MM.1S (cell line): Measurements from ENCODE around the gene MEIS2.

Source experiments
- DNase-seq: peaks from one replicate; pipeline ENCODE4 v3.0.0-alpha.2; 2015
- H2AFZ ChIP-seq: fragments of 300-600 bp; sonication (generic); 2 replicates; pipeline ENCODE4 v1.6.0; 2016; ENCODE audit warnings: antibody characterized with exemption, low read length
- H3F3A ChIP-seq: fragments of 300-600 bp; sonication (generic); 2 replicates; pipeline ENCODE4 v1.6.1; 2016; ENCODE audit warnings: mild to moderate bottlenecking, antibody characterized with exemption, low read length, moderate library complexity, mixed read lengths; ENCODE audit not compliant: insufficient read depth
- H3K27ac ChIP-seq: fragments of 300-600 bp; sonication (generic); 2 replicates; pipeline ENCODE4 v1.5.1; 2016; ENCODE audit warnings: mild to moderate bottlenecking, low read length
- H3K27me3 ChIP-seq: fragments of 300-600 bp; sonication (generic); replicated peaks from 2 replicates; pipeline ENCODE4 v1.6.0; 2016; ENCODE audit warnings: low read length; ENCODE audit not compliant: insufficient read depth
- H3K36me3 ChIP-seq: fragments of 300-600 bp; sonication (generic); replicated peaks from 2 replicates; pipeline ENCODE4 v1.6.1; 2016; ENCODE audit warnings: mild to moderate bottlenecking, low read length, mixed read lengths; ENCODE audit not compliant: insufficient read depth
- H3K4me1 ChIP-seq: fragments of 300-600 bp; sonication (generic); 2 replicates; pipeline ENCODE4 v1.6.1; 2016; ENCODE audit warnings: low read length, mixed read lengths
- H3K4me2 ChIP-seq: fragments of 300-600 bp; sonication (generic); 2 replicates; pipeline ENCODE4 v1.6.0; 2016; ENCODE audit warnings: low read depth, low read length
- H3K4me3 ChIP-seq: fragments of 300-600 bp; sonication (generic); 2 replicates; pipeline ENCODE4 v1.5.1; 2016; ENCODE audit warnings: low read length, mixed read lengths
- H3K79me2 ChIP-seq: fragments of 300-600 bp; sonication (generic); 2 replicates; pipeline ENCODE4 v1.6.1; 2016; ENCODE audit warnings: mixed run types, low read length, mixed read lengths
- H3K9ac ChIP-seq: fragments of 300-600 bp; sonication (generic); 2 replicates; pipeline ENCODE4 v1.6.1; 2016; ENCODE audit warnings: low read length, mixed read lengths
- H3K9me2 ChIP-seq: fragments of 300-600 bp; sonication (generic); replicated peaks from 2 replicates; pipeline ENCODE4 v1.6.1; 2016; ENCODE audit warnings: mild to moderate bottlenecking, low read length, mixed read lengths; ENCODE audit not compliant: insufficient read depth
- H3K9me3 ChIP-seq: fragments of 300-600 bp; sonication (generic); replicated peaks from 2 replicates; pipeline ENCODE4 v1.6.1; 2016; ENCODE audit warnings: mild to moderate bottlenecking, low read length, mixed read lengths; ENCODE audit not compliant: insufficient read depth
- H4K20me1 ChIP-seq: fragments of 300-600 bp; sonication (generic); 2 replicates; pipeline ENCODE4 v1.6.1; 2016; ENCODE audit warnings: mild to moderate bottlenecking, low read length, moderate library complexity, mixed read lengths; ENCODE audit not compliant: insufficient read depth
- EZH2 ChIP-seq: fragments of 300-600 bp; sonication (generic); optimal IDR thresholded peaks from 2 replicates; pipeline ENCODE3; 2017; ENCODE audit warnings: low read depth, mild to moderate bottlenecking, antibody characterized with exemption, low read length, mixed read lengths
- EZH2phosphoT487 ChIP-seq: fragments of 300-600 bp; sonication (generic); IDR thresholded peaks from 2 replicates; pipeline ENCODE4 v1.6.1; 2018; ENCODE audit warnings: antibody characterized with exemption, low read length
- TF ChIP-seq, protein P1 (sequence below): fragments of 300-600 bp; sonication (generic); IDR thresholded peaks from 2 replicates; pipeline ENCODE4 v1.5.1; 2016; ENCODE audit warnings: antibody characterized with exemption, low read length, mixed read lengths

The MEIS2 gene

DNA sequence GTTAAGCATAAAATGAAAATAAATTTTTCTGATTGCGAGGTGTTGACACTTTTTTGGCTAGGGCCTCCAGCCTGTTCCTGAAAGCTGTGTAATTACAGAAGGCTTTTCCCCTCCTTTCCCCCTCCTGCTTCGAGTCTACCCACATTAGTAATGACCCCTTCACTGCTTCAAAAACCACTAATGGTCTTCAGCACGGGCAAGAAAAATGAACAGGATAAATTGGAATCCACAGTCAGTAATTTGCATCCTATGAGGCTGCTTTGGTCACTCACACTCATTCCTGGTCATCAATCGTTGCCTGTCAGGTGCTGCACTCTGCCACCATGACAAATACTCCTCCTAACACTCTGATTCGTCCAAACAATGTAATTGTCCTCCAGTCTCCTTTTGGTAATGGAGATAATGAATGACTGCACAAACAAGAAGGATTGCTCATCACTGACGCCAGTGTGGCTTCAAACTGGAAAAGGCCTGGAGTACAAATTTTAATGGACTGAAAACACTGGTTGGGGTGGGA, 148.6 kb downstream of the MEIS2 start:
- Histone ChIP-seq H2AFZ (no peak overlapping the region), H3K27me3 (no peaks in the 10 kb centered on the region), H3K4me2 (no peak overlapping the region), H3K79me2 (no peaks in the 10 kb centered on the region), H3K9me3 (no peaks in the 10 kb centered on the region), H3K9me2 (no peaks in the 10 kb centered on the region), H3K4me3 (no peak overlapping the region), H4K20me1 (no peaks in the 10 kb centered on the region), H3K27ac (no peak overlapping the region), H3K4me1 (no peaks in the 10 kb centered on the region), H3F3A (no peaks in the 10 kb centered on the region), H3K36me3 (no peaks in the 10 kb centered on the region), H3K9ac (no peak overlapping the region)
- TF ChIP-seq EZH2 (no peak), EZH2phosphoT487 (no peak)
- TF ChIP-seq, protein P1, sequence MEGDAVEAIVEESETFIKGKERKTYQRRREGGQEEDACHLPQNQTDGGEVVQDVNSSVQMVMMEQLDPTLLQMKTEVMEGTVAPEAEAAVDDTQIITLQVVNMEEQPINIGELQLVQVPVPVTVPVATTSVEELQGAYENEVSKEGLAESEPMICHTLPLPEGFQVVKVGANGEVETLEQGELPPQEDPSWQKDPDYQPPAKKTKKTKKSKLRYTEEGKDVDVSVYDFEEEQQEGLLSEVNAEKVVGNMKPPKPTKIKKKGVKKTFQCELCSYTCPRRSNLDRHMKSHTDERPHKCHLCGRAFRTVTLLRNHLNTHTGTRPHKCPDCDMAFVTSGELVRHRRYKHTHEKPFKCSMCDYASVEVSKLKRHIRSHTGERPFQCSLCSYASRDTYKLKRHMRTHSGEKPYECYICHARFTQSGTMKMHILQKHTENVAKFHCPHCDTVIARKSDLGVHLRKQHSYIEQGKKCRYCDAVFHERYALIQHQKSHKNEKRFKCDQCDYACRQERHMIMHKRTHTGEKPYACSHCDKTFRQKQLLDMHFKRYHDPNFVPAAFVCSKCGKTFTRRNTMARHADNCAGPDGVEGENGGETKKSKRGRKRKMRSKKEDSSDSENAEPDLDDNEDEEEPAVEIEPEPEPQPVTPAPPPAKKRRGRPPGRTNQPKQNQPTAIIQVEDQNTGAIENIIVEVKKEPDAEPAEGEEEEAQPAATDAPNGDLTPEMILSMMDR = no peak
- no peak for DNase-seq

DNA sequence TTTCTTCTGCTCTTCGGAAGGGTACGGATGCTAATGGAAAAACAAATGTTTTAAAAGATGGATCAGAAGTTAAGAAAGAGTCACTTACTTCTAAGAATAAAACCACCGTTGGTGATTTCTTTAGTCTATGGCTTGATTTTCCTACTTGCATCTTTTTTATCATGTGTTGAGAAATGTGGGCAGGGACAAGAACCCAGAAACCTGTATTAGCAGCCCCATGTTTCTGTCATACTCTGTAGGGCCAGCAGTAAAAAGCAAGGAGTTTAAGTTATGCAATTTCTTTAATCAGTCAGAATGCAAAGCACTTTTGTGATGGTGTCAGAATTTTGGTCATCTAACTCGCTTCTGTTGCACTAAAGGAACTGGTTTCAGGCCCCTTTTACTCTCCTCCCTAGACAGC, 150.0 kb downstream of the MEIS2 start:
- no peak for DNase-seq
- H3K4me3 ChIP-seq = no peak overlapping the region
- no peaks in the 10 kb centered on the region for H3K36me3 ChIP-seq
- H2AFZ ChIP-seq = no peak overlapping the region
- H3K9ac ChIP-seq = no peak overlapping the region
- TF ChIP-seq EZH2 = no peak
- no peak for TF ChIP-seq EZH2phosphoT487
- TF ChIP-seq, protein P1 = no peak
- H3K27me3 ChIP-seq = no peaks in the 10 kb centered on the region
- no peaks in the 10 kb centered on the region for H3K9me3 ChIP-seq
- H3K4me1 ChIP-seq = no peaks in the 10 kb centered on the region
- H3K27ac ChIP-seq = no peak overlapping the region
- no peaks in the 10 kb centered on the region for H3K9me2 ChIP-seq
- H4K20me1 ChIP-seq = no peaks in the 10 kb centered on the region
- H3K79me2 ChIP-seq = no peaks in the 10 kb centered on the region
- no peaks in the 10 kb centered on the region for H3F3A ChIP-seq
- H3K4me2 ChIP-seq = no peak overlapping the region

- Histone ChIP-seq H3K79me2 (no peaks in the 10 kb centered on the region), H3K27ac (no peak overlapping the region), H3K9me2 (no peaks in the 10 kb centered on the region), H3K9me3 (no peaks in the 10 kb centered on the region), H2AFZ (no peak overlapping the region), H3K4me3 (no peak overlapping the region), H4K20me1 (no peaks in the 10 kb centered on the region), H3K36me3 (no peaks in the 10 kb centered on the region), H3K4me2 (no peak overlapping the region), H3K4me1 (no peaks in the 10 kb centered on the region), H3K9ac (no peak overlapping the region), H3K27me3 (no peaks in the 10 kb centered on the region), H3F3A (no peaks in the 10 kb centered on the region)
- DNase-seq = no peak
- TF ChIP-seq EZH2phosphoT487 (no peak), EZH2 (no peak)
- TF ChIP-seq, protein P1 = no peak
These were observed 151.4 kb downstream of the MEIS2 start for GRCh38 chr15:36948982-36949381.
